ENCODE data around the gene UCK1. TPM values are rescaled to one million over a fixed set of nuclear protein-coding genes. Genes with fewer than 3 reads are reported as not detected.

UCK1 gene
- total RNA-seq (2021) = 31.7 and 33.5 TPM in 2 replicates
- percentile 56 among the genes with signal in this experiment for Bru-seq, nascent RNA
- percentile 68 among the genes with signal in this experiment for BruChase-seq, experiment 1, labeled RNA remaining after a 2-hour chase
- percentile 83 among the genes with signal in this experiment for BruChase-seq, experiment 2, labeled RNA remaining after a 6-hour chase
- long read RNA-seq, transcript UCK1-204 (7 exons, 2,167 nt) = major isoform, 52 of 76 reads
- long read RNA-seq, partial matches to known transcripts = 3 of 76 reads
- long read RNA-seq, other reads (novel, unspliced or antisense) = 16 of 76 reads

GRCh38 chr9:131530920-131531832 lies at the start of gene UCK1:
Gene UCK1 (minus strand): TSS chr9:131531263. CDS start chr9:131531174, 89 bp downstream.
- TF ChIP-seq EZH2 (IDR thresholded peaks at IDR 0.05; ENCODE audit: low read depth) (no peak), CTCF (conservative IDR thresholded peaks at IDR 0.05) (no peak)
- Histone ChIP-seq H3K4me1 (replicated peaks; ENCODE audit: insufficient read depth) (0 out of 2 replicates have a peak, but pooled peaks cover 6% of the 10 kb centered on the region), H3K4me3 (peak within 1 kb of the TSS; percentile 64), H3K27ac (no peak within 1 kb of the TSS), H3F3A (ENCODE audit: insufficient read depth, low read depth) (peaks cover 8% of the 10 kb centered on the region), H4K20me1 (ENCODE audit: insufficient read depth) (no peaks in the 10 kb centered on the region), H3K4me2 (peak within 1 kb of the TSS; percentile 84), H3K9me3 (ENCODE audit: insufficient read depth, low read depth) (no peaks in the 10 kb centered on the region), H3K9me2 (ENCODE audit: insufficient read depth) (no peaks in the 10 kb centered on the region), H3K36me3 (ENCODE audit: low read depth) (0 out of 2 replicates have a peak, but pooled peaks cover 4% of the 10 kb centered on the region), H2AFZ (peak within 1 kb of the TSS; percentile 77), H3K79me2 (ENCODE audit: low read depth) (no peaks in the 10 kb centered on the region), H3K27me3 (ENCODE audit: insufficient read depth, low read depth) (no peaks in the 10 kb centered on the region)
- BruUV-seq (replicated peaks) = TSS peak; percentile 73
- POLR2A ChIA-PET (ENCODE audit: unreplicated experiment) = no interaction called here
- CTCF ChIA-PET = no interaction called here
- intact Hi-C loops (cut with micrococcal nuclease; ENCODE audit: unreplicated experiment) = no loop called here
- DNase-seq = peak in 1 of 2 experiments; percentile 69

GRCh38 chr9:131580358-131580757 lies 49.3 kb upstream of the UCK1 start:
- TF ChIP-seq CTCF (conservative IDR thresholded peaks at IDR 0.05) (no peak), EZH2 (IDR thresholded peaks at IDR 0.05; ENCODE audit: low read depth) (no peak)
- H3K4me1 ChIP-seq (replicated peaks; ENCODE audit: insufficient read depth) = no peaks in the 10 kb centered on the region
- H4K20me1 ChIP-seq (ENCODE audit: insufficient read depth) = no peaks in the 10 kb centered on the region
- CTCF ChIA-PET = interaction anchor here (0.6 kb wide), 1 partner anchor 29 kb away, joined by 3 read pairs; no protein-coding TSS in a partner anchor
- BruUV-seq (replicated peaks) = no TSS peak
- H3K9me2 ChIP-seq (ENCODE audit: insufficient read depth) = no peaks in the 10 kb centered on the region
- DNase-seq = no peak
- no peak overlapping the region for H3K4me3 ChIP-seq
- POLR2A ChIA-PET (ENCODE audit: unreplicated experiment) = no interaction called here
- H3K79me2 ChIP-seq (ENCODE audit: low read depth) = no peaks in the 10 kb centered on the region
- H3F3A ChIP-seq (ENCODE audit: insufficient read depth, low read depth) = no peaks in the 10 kb centered on the region
- H2AFZ ChIP-seq = no peak overlapping the region
- H3K27ac ChIP-seq = no peak overlapping the region
- no peaks in the 10 kb centered on the region for H3K27me3 ChIP-seq (ENCODE audit: insufficient read depth, low read depth)
- no peak overlapping the region for H3K4me2 ChIP-seq
- intact Hi-C loops (cut with micrococcal nuclease; ENCODE audit: unreplicated experiment) = no loop called here
- no peaks in the 10 kb centered on the region for H3K9me3 ChIP-seq (ENCODE audit: insufficient read depth, low read depth)
- no peaks in the 10 kb centered on the region for H3K36me3 ChIP-seq (ENCODE audit: low read depth)

- H3K4me1 ChIP-seq (replicated peaks; ENCODE audit: insufficient read depth) = no peaks in the 10 kb centered on the region
- ChIA-PET POLR2A (ENCODE audit: unreplicated experiment) (no interaction called here), CTCF (no interaction called here)
- H3K9me3 ChIP-seq (ENCODE audit: insufficient read depth, low read depth) = no peaks in the 10 kb centered on the region
- TF ChIP-seq CTCF (conservative IDR thresholded peaks at IDR 0.05) (no peak), EZH2 (IDR thresholded peaks at IDR 0.05; ENCODE audit: low read depth) (no peak)
- no peaks in the 10 kb centered on the region for H3K79me2 ChIP-seq (ENCODE audit: low read depth)
- H3K27me3 ChIP-seq (ENCODE audit: insufficient read depth, low read depth) = no peaks in the 10 kb centered on the region
- H3K36me3 ChIP-seq (ENCODE audit: low read depth) = no peaks in the 10 kb centered on the region
- no peaks in the 10 kb centered on the region for H3K9me2 ChIP-seq (ENCODE audit: insufficient read depth)
- DNase-seq = no peak
- no peaks in the 10 kb centered on the region for H4K20me1 ChIP-seq (ENCODE audit: insufficient read depth)
- H3K27ac ChIP-seq = no peak overlapping the region
- H3F3A ChIP-seq (ENCODE audit: insufficient read depth, low read depth) = no peaks in the 10 kb centered on the region
- H3K4me3 ChIP-seq = no peak overlapping the region
- no TSS peak for BruUV-seq (replicated peaks)
- no peak overlapping the region for H3K4me2 ChIP-seq
- H2AFZ ChIP-seq = no peak overlapping the region
- intact Hi-C loops (cut with micrococcal nuclease; ENCODE audit: unreplicated experiment) = no loop called here
Observed at GRCh38 chr9:131579789-131580211, 48.7 kb upstream of the UCK1 start.
